SJSA1 (cell line): ENCODE data around the gene DIS3L2. TPM values are rescaled to one million over a fixed set of nuclear protein-coding genes. Genes with fewer than 3 reads are reported as not detected.
"Not testable (repeated sequence)": the region's sequence is repeated elsewhere in the genome, so short reads cannot be mapped to it uniquely, and the experiment has no call there.

Experiments used
- DNase-seq, 2 experiments: peaks; one replicate each; pipeline ENCODE4 v3.0.0-alpha.2; 2015 to 2020; ENCODE audit warnings: low spot score in 2 of 2, low read depth in 1 of 2
- H3K27ac ChIP-seq: fragments of 250-450 bp; sonication (Bioruptor Pico); 2 replicates; pipeline ENCODE4 v1.5.1; 2020; ENCODE audit warnings: mild to moderate bottlenecking, moderate library complexity
- H3K27me3 ChIP-seq: fragments of 250-450 bp; sonication (Bioruptor Pico); replicated peaks from 2 replicates; pipeline ENCODE4 v1.5.1; 2020; ENCODE audit warnings: mild to moderate bottlenecking, moderate library complexity
- H3K36me3 ChIP-seq: fragments of 250-450 bp; sonication (Bioruptor Pico); 2 replicates; pipeline ENCODE4 v1.5.1; 2020; ENCODE audit warnings: mild to moderate bottlenecking
- H3K4me1 ChIP-seq: fragments of 250-450 bp; sonication (Bioruptor Pico); replicated peaks from 2 replicates; pipeline ENCODE4 v1.6.1; 2021; ENCODE audit warnings: mild to moderate bottlenecking
- H3K4me3 ChIP-seq: fragments of 250-450 bp; sonication (Bioruptor Pico); 2 replicates; pipeline ENCODE4 v1.5.1; 2020; ENCODE audit warnings: mild to moderate bottlenecking
- H3K9me3 ChIP-seq: fragments of 250-450 bp; sonication (Bioruptor Pico); replicated peaks from 2 replicates; pipeline ENCODE4 v1.5.1; 2020; ENCODE audit warnings: mild to moderate bottlenecking
- total RNA-seq: library from RNA; depleted of rRNA; stranded (reverse); fragments of >200 nt; shearing (Covaris generic); gene quantifications from 2 replicates; pipeline ENCODE4 v1.2.3, GENCODE V29; 2014

Gene DIS3L2
- total RNA-seq, 1 experiment from 2014 or later: 20.6 TPM

DNA sequence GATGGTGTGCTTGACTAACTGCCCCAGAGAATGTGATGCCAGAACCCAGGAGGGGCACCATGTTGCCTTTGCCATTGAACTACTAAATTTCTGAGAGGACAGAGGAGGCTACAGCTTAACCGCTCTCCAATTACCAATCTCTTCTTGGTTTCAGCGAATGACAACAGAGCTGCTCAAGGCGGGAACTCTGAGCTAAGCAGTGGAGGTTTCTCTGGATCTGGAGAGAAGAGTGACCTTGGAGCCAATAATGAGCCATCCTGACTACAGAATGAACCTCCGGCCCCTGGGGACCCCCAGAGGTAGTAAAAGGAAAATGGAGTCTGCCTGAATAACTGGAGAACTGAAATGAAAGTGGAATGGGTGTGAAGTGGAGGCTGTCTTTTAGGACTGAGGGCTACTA is 53.2 kb downstream of the DIS3L2 start:
- H3K4me1 ChIP-seq: peaks cover 16% of the 10 kb centered on the region
- peaks cover 15% of the 10 kb centered on the region for H3K36me3 ChIP-seq
- H3K9me3 ChIP-seq: no peaks in the 10 kb centered on the region
- no peak for DNase-seq
- H3K4me3 ChIP-seq: no peak overlapping the region
- no peak overlapping the region for H3K27ac ChIP-seq
- H3K27me3 ChIP-seq: no peaks in the 10 kb centered on the region; the same call in 1 of the 2 replicates

DNA sequence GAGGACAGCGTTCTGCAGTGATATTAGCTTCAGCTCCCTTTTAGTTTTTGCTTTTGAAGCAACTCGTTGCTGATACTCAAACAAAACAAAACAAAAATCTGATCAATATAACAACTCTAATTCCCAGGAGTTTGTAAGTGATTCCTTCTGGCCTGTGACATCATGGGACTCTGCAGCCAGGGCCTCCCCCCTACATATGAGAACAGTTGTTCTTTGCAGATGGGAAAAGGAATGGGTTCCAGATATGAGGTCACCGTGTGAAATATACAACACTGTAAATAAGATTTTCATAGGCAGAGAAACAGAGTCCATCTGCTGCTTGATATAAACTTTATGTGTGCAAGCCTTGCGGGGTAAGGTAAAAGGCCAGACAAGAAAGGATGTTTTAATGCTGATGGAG is 56.7 kb downstream of the DIS3L2 start:
- Histone ChIP-seq H3K27ac (no peak overlapping the region), H3K4me1 (peaks cover 14% of the 10 kb centered on the region), H3K36me3 (peaks cover 24% of the 10 kb centered on the region), H3K4me3 (no peak overlapping the region), H3K27me3 (no peaks in the 10 kb centered on the region; the same call in 1 of the 2 replicates), H3K9me3 (no peaks in the 10 kb centered on the region)
- DNase-seq: no peak

- no peaks in the 10 kb centered on the region for H3K9me3 ChIP-seq
- H3K4me1 ChIP-seq: no peaks in the 10 kb centered on the region
- no peaks in the 10 kb centered on the region; the same call in 1 of the 2 replicates for H3K27me3 ChIP-seq
- no peak overlapping the region for H3K27ac ChIP-seq
- DNase-seq: no peak
- H3K36me3 ChIP-seq: peaks cover 35% of the 10 kb centered on the region
- no peak overlapping the region for H3K4me3 ChIP-seq
Measured at GRCh38 chr2:232022718-232023117, 61.2 kb downstream of the DIS3L2 start.

GRCh38 chr2:232023426-232023825 is 61.9 kb downstream of the DIS3L2 start:
- no peak overlapping the region for H3K4me3 ChIP-seq
- H3K9me3 ChIP-seq: no peaks in the 10 kb centered on the region
- H3K27ac ChIP-seq: no peak overlapping the region
- peaks cover 35% of the 10 kb centered on the region for H3K36me3 ChIP-seq
- no peaks in the 10 kb centered on the region for H3K27me3 ChIP-seq
- no peak for DNase-seq
- no peaks in the 10 kb centered on the region for H3K4me1 ChIP-seq

DNA sequence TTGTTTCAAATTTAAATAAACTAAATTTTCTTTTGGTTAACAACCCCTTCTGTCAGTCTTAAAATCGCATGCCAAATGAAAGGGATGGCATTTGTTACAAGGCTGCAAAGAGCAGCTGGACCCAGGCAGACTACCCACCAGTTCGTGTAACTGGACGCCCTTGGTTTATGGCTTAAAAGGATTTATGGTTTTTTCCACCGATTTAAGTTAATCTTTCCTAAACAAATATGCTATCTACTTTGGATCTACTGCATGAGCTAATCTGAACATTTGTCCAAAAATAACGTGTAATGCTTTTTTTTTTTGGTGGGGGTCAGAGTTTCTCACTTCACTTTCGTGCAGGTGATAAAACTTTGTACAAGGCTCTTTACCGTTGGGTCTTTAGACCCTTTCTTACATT is 62.9 kb downstream of the DIS3L2 start:
- Histone ChIP-seq H3K4me1 (no peaks in the 10 kb centered on the region), H3K27ac (no peak overlapping the region)

GRCh38 chr2:232026910-232027309 is 65.4 kb downstream of the DIS3L2 start:
- Histone ChIP-seq H3K9me3 (no peaks in the 10 kb centered on the region), H3K27me3 (no peaks in the 10 kb centered on the region), H3K36me3 (peaks cover 34% of the 10 kb centered on the region), H3K27ac (no peak overlapping the region), H3K4me3 (no peak overlapping the region), H3K4me1 (no peaks in the 10 kb centered on the region)
- DNase-seq: no peak

More for the DNA sequence above, 62.9 kb downstream of the DIS3L2 start:
- Histone ChIP-seq H3K9me3 (no peaks in the 10 kb centered on the region), H3K36me3 (peaks cover 35% of the 10 kb centered on the region), H3K4me3 (no peak overlapping the region), H3K27me3 (no peaks in the 10 kb centered on the region)
- DNase-seq: no peak

DNA sequence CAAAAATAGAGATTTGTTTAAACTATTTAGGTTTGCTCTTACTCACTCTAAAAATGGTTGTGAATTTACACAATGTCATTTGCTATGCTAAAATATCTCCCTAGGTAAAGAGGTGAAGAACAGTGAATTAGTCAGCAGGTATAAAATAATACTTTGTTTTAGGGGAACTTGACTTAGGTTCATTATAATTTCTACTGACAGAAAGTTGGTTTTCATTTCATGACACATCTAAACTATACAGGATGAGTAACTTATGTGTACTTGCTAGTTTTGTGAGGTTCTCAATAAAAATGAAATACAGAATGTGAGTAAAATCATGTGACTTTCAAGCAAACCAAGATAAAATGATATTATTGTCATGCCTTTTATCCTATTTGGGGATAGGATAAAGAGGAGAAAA is 66.0 kb downstream of the DIS3L2 start:
- H3K36me3 ChIP-seq: peaks cover 33% of the 10 kb centered on the region
- H3K27me3 ChIP-seq: no peaks in the 10 kb centered on the region
- H3K4me3 ChIP-seq: no peak overlapping the region
- no peaks in the 10 kb centered on the region for H3K4me1 ChIP-seq
- DNase-seq: no peak
- H3K27ac ChIP-seq: no peak overlapping the region
- H3K9me3 ChIP-seq: no peaks in the 10 kb centered on the region

GRCh38 chr2:232028071-232028470 is 66.6 kb downstream of the DIS3L2 start:
- Histone ChIP-seq H3K36me3 (peaks cover 28% of the 10 kb centered on the region), H3K27me3 (no peaks in the 10 kb centered on the region), H3K27ac (no peak overlapping the region), H3K4me1 (no peaks in the 10 kb centered on the region), H3K9me3 (no peaks in the 10 kb centered on the region), H3K4me3 (no peak overlapping the region)
- DNase-seq: no peak

- DNase-seq: no peak
Measured at GRCh38 chr2:232028631-232029030, 67.1 kb downstream of the DIS3L2 start.

DNA sequence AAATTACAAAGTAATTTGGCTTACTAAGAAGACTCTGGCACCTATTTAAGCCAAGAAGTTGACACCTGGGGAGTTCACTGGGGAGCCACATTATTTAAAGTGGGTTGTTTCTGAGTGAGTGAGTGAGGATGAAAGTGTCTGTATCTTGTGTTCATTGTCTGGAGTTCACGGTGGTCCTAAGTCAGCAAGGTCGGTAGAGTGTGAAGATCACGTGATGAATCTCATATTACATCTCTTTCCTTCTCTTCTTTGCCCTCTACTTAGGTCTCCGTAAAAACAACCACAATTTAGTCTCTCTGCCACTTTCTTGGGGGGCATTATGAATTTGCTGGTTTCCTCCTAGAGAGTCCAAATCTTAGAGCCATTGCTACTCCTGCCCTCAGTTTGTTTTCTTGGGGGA is 67.8 kb downstream of the DIS3L2 start:
- Histone ChIP-seq H3K4me3 (no peak overlapping the region), H3K36me3 (peaks cover 17% of the 10 kb centered on the region), H3K27ac (no peak overlapping the region), H3K27me3 (no peaks in the 10 kb centered on the region), H3K9me3 (no peaks in the 10 kb centered on the region), H3K4me1 (no peaks in the 10 kb centered on the region)
- DNase-seq: no peak

More at GRCh38 chr2:232028631-232029030, 67.1 kb downstream of the DIS3L2 start:
- no peak overlapping the region for H3K27ac ChIP-seq
- H3K4me3 ChIP-seq: no peak overlapping the region
- H3K4me1 ChIP-seq: no peaks in the 10 kb centered on the region
- peaks cover 24% of the 10 kb centered on the region for H3K36me3 ChIP-seq
- H3K9me3 ChIP-seq: no peaks in the 10 kb centered on the region
- no peaks in the 10 kb centered on the region for H3K27me3 ChIP-seq

DNA sequence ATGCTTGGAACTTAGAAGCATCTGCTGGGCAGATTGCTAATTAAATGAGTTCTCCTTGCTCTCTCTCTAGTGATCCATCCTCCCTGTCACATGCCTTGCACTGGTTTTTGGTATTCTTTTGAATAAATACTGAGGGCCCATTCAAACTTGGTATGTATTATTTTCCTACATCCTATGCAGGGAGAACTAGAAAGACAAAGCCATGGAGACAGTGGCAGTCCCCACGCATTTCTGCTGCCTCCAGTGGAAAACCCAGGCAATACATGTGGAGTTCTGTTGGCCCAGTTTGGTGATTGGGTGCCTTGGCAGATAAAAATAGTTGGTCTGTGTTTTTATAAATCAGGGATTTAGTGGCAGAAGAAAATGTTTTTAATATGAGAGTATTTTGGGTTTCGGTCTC is 68.7 kb downstream of the DIS3L2 start:
- Histone ChIP-seq H3K36me3 (peaks cover 11% of the 10 kb centered on the region), H3K4me1 (no peaks in the 10 kb centered on the region), H3K9me3 (no peaks in the 10 kb centered on the region), H3K27ac (no peak overlapping the region), H3K4me3 (no peak overlapping the region), H3K27me3 (no peaks in the 10 kb centered on the region)
- DNase-seq: no peak

DNA sequence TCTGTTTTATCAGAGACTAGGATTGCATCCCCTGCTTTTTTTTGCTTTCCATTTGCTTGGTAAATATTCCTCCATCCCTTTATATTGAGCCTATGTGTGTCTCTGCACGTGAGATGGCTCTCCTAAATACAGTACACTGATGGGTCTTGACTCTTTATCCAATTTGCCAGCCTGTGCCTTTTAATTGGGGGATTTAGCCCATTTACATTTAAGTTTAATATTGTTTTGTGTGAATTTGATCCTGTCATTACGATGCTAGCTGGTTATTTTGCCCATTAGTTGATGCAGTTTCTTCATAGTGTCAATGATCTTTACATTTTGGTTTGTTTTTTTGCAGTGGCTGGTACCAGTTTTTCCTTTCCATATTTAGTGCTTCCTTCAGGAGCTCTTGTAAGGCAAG is 73.8 kb downstream of the DIS3L2 start:
- not testable (repeated sequence) for DNase-seq, H3K36me3 ChIP-seq, H3K4me3 ChIP-seq, H3K27ac ChIP-seq, H3K27me3 ChIP-seq, H3K9me3 ChIP-seq, H3K4me1 ChIP-seq

GRCh38 chr2:232036876-232037275 is 75.4 kb downstream of the DIS3L2 start:
- not testable (repeated sequence) for H3K4me3 ChIP-seq, H3K27ac ChIP-seq, H3K36me3 ChIP-seq, DNase-seq, H3K4me1 ChIP-seq, H3K27me3 ChIP-seq, H3K9me3 ChIP-seq

DNA sequence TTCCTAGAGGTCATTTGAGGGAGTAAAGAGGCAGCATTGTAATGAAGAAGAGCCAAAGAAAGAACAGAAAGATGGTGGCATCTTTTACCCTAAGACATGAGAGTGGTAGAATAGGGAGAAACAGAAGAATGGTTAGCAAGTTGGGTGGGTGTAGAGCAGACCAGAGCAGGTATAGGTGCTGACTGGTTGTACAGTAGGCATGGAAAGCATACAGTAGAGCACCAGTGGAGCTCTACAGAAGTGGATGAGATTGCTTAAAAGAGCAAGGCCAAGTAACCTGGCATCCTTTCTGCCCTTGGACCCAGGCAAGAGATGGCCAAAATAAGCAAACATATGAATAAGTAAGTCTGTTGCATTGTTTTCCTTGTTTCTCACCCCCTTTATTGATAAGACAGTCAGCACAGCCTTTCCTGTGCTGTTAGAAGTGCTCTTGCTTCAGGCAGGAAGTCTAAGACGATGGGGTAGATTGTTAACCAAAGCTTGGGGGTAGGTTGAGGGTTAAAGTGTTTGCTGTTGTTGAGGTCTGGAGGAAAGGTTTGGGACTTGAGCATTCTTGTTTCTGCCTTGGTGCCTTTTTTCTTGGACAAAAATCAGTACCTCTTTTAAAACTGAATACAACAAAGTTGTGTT is 76.9 kb downstream of the DIS3L2 start:
- Histone ChIP-seq H3K4me1 (no peaks in the 10 kb centered on the region), H3K36me3 (peaks cover 8% of the 10 kb centered on the region), H3K27ac (no peak overlapping the region), H3K9me3 (no peaks in the 10 kb centered on the region; the same call in 1 of the 2 replicates), H3K27me3 (no peaks in the 10 kb centered on the region), H3K4me3 (no peak overlapping the region)
- no peak for DNase-seq
